Calu3 (cell line): ENCODE data around the gene TLL2. TPM values are rescaled to one million over a fixed set of nuclear protein-coding genes. Genes with fewer than 3 reads are reported as not detected.

Experiments
- BruUV-seq: library from RNA; stranded (reverse); fragments of 400-500 nt; replicated peaks from 2 replicates; lab custom pipeline; 2021; lab: Mats Ljungman, UMichigan
- CTCF ChIA-PET: fragments of 300-600 bp; sonication (Branson Sonifier 250); formaldehyde crosslinking; loops from one replicate; lab custom pipeline; 2022; ENCODE audit warnings: antibody characterized with exemption; lab: Charles Lee
- DNase-seq: peaks from one replicate; pipeline ENCODE4 v3.0.0; 2022
- H3K27ac Mint-ChIP-seq: one replicate; pipeline ENCODE4 v1.8.0; 2022; ENCODE audit warnings: mixed read lengths; ENCODE audit not compliant: unreplicated experiment
- H3K27me3 Mint-ChIP-seq: one replicate; pipeline ENCODE4 v1.8.0; 2022; ENCODE audit warnings: mixed read lengths; ENCODE audit not compliant: unreplicated experiment
- H3K36me3 Mint-ChIP-seq: one replicate; pipeline ENCODE4 v1.8.0; 2022; ENCODE audit warnings: mild to moderate bottlenecking, moderate library complexity, mixed read lengths; ENCODE audit not compliant: insufficient read depth, unreplicated experiment
- H3K4me1 Mint-ChIP-seq: one replicate; pipeline ENCODE4 v1.8.0; 2022; ENCODE audit warnings: mild to moderate bottlenecking, low read depth, mixed read lengths; ENCODE audit not compliant: unreplicated experiment
- H3K4me3 Mint-ChIP-seq: one replicate; pipeline ENCODE4 v1.8.0; 2022; ENCODE audit warnings: mild to moderate bottlenecking, low read depth, moderate library complexity, mixed read lengths; ENCODE audit not compliant: unreplicated experiment
- H3K9me3 Mint-ChIP-seq: one replicate; pipeline ENCODE4 v1.8.0; 2022; ENCODE audit warnings: low read depth, mixed read lengths; ENCODE audit not compliant: unreplicated experiment
- CTCF ChIP-seq: fragments of 200-600 bp; IDR thresholded peaks from one replicate; pipeline ENCODE4 v1.8.0; 2022; ENCODE audit warnings: antibody characterized with exemption; ENCODE audit not compliant: unreplicated experiment
- intact Hi-C: fragments of 100-400 bp; cut with micrococcal nuclease; formaldehyde crosslinking; loops from one replicate; pipeline ENCODE4 v1.10.0; 2022; ENCODE audit not compliant: unreplicated experiment
- total RNA-seq: library from RNA; stranded (reverse); gene quantifications from 2 replicates; pipeline ENCODE4 v1.2.3, GENCODE V29; 2022

Gene TLL2
- total RNA-seq, 1 experiment from 2014 or later: 0.66 TPM

DNA sequence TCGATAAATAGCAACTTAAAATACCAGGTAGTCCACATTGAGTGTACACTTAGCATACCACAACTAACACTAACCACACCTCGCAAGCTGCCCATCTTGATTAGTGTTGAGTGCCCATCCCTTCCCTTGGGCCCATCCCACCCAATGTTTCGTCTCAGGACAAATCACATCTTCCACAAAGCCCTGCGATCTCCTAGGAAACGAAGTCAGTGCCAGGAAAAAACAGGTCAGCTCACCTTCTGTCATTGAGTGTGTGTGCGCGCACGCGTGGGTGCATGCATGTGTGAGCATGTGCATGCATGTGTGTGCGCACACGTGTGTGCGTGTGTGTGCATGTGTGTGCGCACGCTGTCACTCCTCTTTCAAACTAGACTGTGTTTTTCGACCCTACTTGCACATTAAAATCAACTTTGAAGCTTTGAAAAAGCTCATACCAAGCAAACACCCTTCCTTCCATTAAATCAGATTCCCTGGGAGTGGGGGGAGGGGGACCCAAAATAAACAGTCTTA lies 106.1 kb downstream of the TLL2 start:
- intact Hi-C loops: no loop called here
- H3K4me3 Mint-ChIP-seq: no peak overlapping the region
- TF ChIP-seq CTCF: no peak
- H3K36me3 Mint-ChIP-seq: no peaks in the 10 kb centered on the region
- no peaks in the 10 kb centered on the region for H3K4me1 Mint-ChIP-seq
- peaks cover 67% of the 10 kb centered on the region for H3K27me3 Mint-ChIP-seq
- no TSS peak for BruUV-seq
- DNase-seq: no peak
- no peak overlapping the region for H3K27ac Mint-ChIP-seq
- CTCF ChIA-PET: no interaction called here
- no peaks in the 10 kb centered on the region for H3K9me3 Mint-ChIP-seq

DNA sequence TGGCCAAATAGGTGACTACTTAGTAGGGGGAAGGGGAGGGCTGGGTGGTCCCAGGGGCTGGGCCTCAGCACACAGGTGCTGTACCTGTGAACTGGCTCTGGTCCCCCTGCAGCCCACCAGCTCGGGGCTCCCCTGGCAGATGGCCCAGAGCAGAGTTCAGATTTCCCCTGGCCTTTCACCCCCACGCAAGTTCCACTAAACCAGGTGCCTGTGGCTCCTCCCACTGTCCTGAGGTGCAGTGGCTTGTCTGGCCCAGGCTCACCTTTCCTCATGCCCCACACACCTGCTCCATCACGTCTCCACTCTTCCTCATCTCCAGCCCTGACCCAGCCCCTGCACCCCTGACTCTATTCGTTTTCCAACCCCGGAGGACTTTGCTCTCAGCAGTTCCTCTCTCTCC lies 107.6 kb downstream of the TLL2 start:
- H3K4me1 Mint-ChIP-seq: no peaks in the 10 kb centered on the region
- intact Hi-C loops: no loop called here
- no peak for DNase-seq
- peaks cover 82% of the 10 kb centered on the region for H3K27me3 Mint-ChIP-seq
- no peak overlapping the region for H3K4me3 Mint-ChIP-seq
- CTCF ChIA-PET: no interaction called here
- no peaks in the 10 kb centered on the region for H3K9me3 Mint-ChIP-seq
- no peak for TF ChIP-seq CTCF
- no peak overlapping the region for H3K27ac Mint-ChIP-seq
- H3K36me3 Mint-ChIP-seq: no peaks in the 10 kb centered on the region
- no TSS peak for BruUV-seq

DNA sequence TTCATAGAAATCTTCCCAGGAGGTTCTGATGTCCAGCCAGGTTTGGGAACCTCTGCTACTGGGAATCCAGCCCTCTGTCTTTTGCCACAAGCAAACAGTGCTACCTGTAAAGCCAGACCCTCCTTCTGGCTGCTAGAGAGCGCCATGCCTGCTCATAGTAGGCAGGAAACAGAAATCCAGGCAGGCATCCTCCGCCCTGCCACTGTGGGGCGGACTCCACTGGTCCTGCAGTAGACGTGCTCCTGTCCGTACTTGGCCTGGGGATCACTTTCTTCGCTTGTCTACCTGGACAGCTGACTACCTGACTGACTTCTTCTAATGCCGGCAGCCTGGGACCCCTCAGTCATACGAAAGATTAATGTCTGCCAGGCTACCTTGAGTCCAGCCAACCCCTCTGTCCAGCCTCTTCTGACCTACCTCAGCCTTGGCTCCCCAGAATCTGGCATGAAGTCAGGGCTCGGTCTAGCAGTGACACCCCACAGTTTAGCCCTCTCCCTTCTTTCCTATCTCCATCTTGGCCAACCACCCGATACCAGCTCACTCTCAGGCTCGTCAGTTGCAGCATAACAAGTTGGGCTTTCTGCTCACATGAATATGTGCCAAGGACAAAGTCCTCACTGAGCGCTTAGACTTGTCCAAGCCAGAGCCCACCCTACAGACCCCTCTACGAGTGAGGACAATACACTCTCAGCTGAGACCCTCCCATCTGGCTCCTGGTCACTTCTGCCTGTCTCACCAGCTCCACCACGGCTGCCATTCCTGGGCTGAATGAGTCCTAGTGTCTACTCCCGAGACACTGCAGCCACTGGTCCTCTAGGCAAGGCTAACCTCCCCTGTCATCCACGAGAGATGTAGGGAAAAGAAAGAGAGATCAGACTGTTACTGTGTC lies 111.1 kb downstream of the TLL2 start:
- intact Hi-C loops: no loop called here
- DNase-seq: no peak
- Mint-ChIP-seq H3K4me1 (no peaks in the 10 kb centered on the region), H3K9me3 (no peaks in the 10 kb centered on the region), H3K4me3 (no peak overlapping the region), H3K27me3 (peaks cover 90% of the 10 kb centered on the region), H3K27ac (no peak overlapping the region), H3K36me3 (no peaks in the 10 kb centered on the region)
- CTCF ChIA-PET: no interaction called here
- no TSS peak for BruUV-seq
- TF ChIP-seq CTCF: no peak

DNA sequence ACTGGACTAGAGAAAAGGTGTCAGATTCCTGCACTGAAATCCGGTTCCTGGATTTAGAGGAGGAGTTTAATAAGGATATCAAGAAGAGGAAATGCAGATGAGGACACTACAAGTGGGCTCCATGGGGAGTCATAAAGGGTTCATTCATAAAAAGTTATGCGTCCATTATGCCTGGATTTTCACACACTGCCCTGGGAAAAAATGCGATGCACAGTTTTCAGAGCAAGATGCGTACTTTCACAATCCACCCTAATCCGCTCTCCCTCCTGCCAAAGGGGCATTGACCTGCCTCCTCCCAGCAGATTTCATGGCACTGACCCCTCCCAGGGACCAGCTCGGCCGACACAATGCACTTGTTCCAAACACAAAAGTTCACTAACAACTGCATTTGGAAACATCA lies 112.7 kb downstream of the TLL2 start:
- H3K4me3 Mint-ChIP-seq: no peak overlapping the region
- TF ChIP-seq CTCF: no peak
- H3K9me3 Mint-ChIP-seq: no peaks in the 10 kb centered on the region
- no peak overlapping the region for H3K27ac Mint-ChIP-seq
- intact Hi-C loops: no loop called here
- peaks cover 81% of the 10 kb centered on the region for H3K27me3 Mint-ChIP-seq
- no peaks in the 10 kb centered on the region for H3K4me1 Mint-ChIP-seq
- CTCF ChIA-PET: no interaction called here
- no peaks in the 10 kb centered on the region for H3K36me3 Mint-ChIP-seq
- DNase-seq: no peak
- BruUV-seq: no TSS peak
